ENCODE measurements around the gene LIM2. TPM values are rescaled to one million over a fixed set of nuclear protein-coding genes. Genes with fewer than 3 reads are reported as not detected.

Gene LIM2, protein sequence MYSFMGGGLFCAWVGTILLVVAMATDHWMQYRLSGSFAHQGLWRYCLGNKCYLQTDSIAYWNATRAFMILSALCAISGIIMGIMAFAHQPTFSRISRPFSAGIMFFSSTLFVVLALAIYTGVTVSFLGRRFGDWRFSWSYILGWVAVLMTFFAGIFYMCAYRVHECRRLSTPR
- not detected in 2 replicates for total RNA-seq (2022)
- not detected for Bru-seq, nascent RNA
- BruChase-seq, experiment 1, labeled RNA remaining after a 6-hour chase = not detected
- not detected for BruChase-seq, experiment 2, labeled RNA remaining after a 2-hour chase
- long read RNA-seq = 0 reads

DNA sequence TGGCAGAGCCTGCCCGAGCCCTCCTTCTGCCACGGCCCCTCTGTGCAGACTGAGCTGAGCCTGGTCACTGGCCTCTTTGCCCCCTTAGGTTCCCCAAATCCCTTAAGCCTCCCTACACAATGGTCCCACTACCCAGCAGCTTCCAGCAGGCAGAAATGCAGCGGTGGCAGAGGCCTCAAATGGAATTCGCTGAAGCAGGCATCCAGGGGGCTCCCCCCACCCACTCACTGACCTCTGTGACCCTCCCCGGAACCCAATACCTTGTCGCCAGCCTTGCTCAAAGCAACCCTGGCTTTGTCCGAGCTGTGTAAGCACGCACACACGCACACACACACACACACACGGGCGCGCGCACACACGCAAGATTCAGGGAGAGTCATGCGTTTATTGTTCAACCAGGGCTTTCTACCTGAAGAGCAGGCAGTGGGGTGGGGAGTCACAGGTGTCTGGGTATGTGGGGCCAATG lies at the start of gene LIM2:
TSS of gene LIM2 (minus strand) at position 51 of the 466 bp plus-strand sequence. CDS start 531 bp downstream, outside the sequence.
- no peak for DNase-seq
- Mint-ChIP-seq H3K9me3 (ENCODE audit: low read depth, unreplicated experiment) (no peaks in the 10 kb centered on the region), H3K4me1 (ENCODE audit: low read depth, unreplicated experiment) (no peaks in the 10 kb centered on the region), H3K36me3 (ENCODE audit: insufficient read depth, unreplicated experiment) (peaks cover 6% of the 10 kb centered on the region), H3K4me3 (ENCODE audit: low read depth, unreplicated experiment) (no peak within 1 kb of the TSS), H3K27me3 (ENCODE audit: unreplicated experiment) (peaks cover 17% of the 10 kb centered on the region), H3K27ac (ENCODE audit: unreplicated experiment) (no peak within 1 kb of the TSS)
- TF ChIP-seq, protein P1, sequence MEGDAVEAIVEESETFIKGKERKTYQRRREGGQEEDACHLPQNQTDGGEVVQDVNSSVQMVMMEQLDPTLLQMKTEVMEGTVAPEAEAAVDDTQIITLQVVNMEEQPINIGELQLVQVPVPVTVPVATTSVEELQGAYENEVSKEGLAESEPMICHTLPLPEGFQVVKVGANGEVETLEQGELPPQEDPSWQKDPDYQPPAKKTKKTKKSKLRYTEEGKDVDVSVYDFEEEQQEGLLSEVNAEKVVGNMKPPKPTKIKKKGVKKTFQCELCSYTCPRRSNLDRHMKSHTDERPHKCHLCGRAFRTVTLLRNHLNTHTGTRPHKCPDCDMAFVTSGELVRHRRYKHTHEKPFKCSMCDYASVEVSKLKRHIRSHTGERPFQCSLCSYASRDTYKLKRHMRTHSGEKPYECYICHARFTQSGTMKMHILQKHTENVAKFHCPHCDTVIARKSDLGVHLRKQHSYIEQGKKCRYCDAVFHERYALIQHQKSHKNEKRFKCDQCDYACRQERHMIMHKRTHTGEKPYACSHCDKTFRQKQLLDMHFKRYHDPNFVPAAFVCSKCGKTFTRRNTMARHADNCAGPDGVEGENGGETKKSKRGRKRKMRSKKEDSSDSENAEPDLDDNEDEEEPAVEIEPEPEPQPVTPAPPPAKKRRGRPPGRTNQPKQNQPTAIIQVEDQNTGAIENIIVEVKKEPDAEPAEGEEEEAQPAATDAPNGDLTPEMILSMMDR (IDR thresholded peaks at IDR 0.05; ENCODE audit: unreplicated experiment) = no peak
- CTCF ChIA-PET = interaction anchor here (0.9 kb wide), 1 partner anchor 21 kb away, joined by 3 read pairs; no protein-coding TSS in a partner anchor
- intact Hi-C loops (cut with micrococcal nuclease; ENCODE audit: unreplicated experiment) = no loop called here
- no TSS peak for BruUV-seq (replicated peaks)

DNA sequence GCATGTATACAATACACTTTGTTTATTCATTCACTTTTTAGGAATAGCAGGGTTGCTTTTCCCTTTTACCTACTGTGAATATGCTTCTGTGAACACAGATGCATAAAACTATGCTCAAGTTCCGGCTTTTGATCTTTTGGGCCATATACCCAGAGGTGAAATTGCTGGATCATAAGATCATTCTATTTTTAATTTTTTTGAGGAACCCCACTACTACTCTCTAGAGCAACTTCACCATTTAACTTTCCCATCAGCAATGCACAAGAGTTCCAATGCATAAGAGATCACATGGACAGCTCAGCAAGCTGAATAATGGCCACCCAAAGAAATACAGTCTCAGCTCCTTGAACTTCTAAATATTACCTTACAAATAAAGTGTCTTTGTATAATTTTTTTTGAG lies 46.7 kb upstream of the LIM2 start:
- Mint-ChIP-seq H3K4me3 (ENCODE audit: low read depth, unreplicated experiment) (no peak overlapping the region), H3K4me1 (ENCODE audit: low read depth, unreplicated experiment) (no peaks in the 10 kb centered on the region), H3K36me3 (ENCODE audit: insufficient read depth, unreplicated experiment) (no peaks in the 10 kb centered on the region), H3K27me3 (ENCODE audit: unreplicated experiment) (peaks cover 86% of the 10 kb centered on the region), H3K27ac (ENCODE audit: unreplicated experiment) (no peak overlapping the region), H3K9me3 (ENCODE audit: low read depth, unreplicated experiment) (no peaks in the 10 kb centered on the region)
- TF ChIP-seq, protein P1 (IDR thresholded peaks at IDR 0.05; ENCODE audit: unreplicated experiment) = no peak
- CTCF ChIA-PET = no interaction called here
- intact Hi-C loops (cut with micrococcal nuclease; ENCODE audit: unreplicated experiment) = no loop called here
- no TSS peak for BruUV-seq (replicated peaks)
- no peak for DNase-seq

DNA sequence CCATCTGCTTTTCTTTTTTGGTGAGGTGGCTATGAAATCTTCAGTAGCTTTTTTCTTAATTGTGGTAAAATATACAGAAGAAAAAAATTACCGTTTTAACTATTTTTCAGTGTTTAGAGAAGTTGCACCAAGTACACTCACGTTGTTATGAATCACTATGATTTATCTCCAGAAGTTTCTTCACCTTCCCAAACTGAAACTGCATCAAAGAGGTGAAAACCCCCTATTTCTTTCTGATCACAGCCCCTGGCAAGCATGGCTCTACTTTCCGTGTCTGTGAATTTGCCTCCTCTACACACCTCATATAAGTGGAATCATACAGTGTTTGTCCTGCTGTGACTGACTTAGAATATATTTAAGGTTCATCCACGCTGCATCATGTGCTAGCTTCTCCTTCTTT lies 45.3 kb upstream of the LIM2 start:
- peaks cover 86% of the 10 kb centered on the region for H3K27me3 Mint-ChIP-seq (ENCODE audit: unreplicated experiment)
- no TSS peak for BruUV-seq (replicated peaks)
- H3K27ac Mint-ChIP-seq (ENCODE audit: unreplicated experiment) = no peak overlapping the region
- intact Hi-C loops (cut with micrococcal nuclease; ENCODE audit: unreplicated experiment) = no loop called here
- H3K9me3 Mint-ChIP-seq (ENCODE audit: low read depth, unreplicated experiment) = no peaks in the 10 kb centered on the region
- no peaks in the 10 kb centered on the region for H3K36me3 Mint-ChIP-seq (ENCODE audit: insufficient read depth, unreplicated experiment)
- DNase-seq = no peak
- H3K4me3 Mint-ChIP-seq (ENCODE audit: low read depth, unreplicated experiment) = no peak overlapping the region
- H3K4me1 Mint-ChIP-seq (ENCODE audit: low read depth, unreplicated experiment) = no peaks in the 10 kb centered on the region
- CTCF ChIA-PET = interaction anchor here (0.6 to 0.9 kb wide), 4 partner anchors 15 to 332 kb away, joined by 4 to 6 read pairs (median 4); no protein-coding TSS in a partner anchor
- TF ChIP-seq, protein P1 (IDR thresholded peaks at IDR 0.05; ENCODE audit: unreplicated experiment) = no peak

DNA sequence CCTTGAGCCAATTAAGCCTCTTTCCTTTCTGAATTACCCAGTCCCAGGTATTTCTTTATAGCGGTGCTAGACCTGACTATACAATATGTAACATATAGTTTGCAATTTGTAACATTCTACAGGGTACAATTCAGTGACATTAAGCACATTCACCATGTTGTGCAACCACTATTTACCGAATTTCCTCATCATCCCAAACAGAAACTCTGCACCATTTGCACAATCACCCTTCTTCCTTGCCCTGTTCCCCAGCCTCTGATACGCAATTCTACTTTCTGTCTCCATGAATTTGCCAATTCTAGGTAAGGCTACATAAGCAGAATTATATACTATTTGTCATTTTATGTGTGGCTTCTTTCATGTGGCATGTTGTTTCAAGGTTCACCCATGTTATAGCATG lies 43.4 kb upstream of the LIM2 start:
- no peaks in the 10 kb centered on the region for H3K4me1 Mint-ChIP-seq (ENCODE audit: low read depth, unreplicated experiment)
- H3K27me3 Mint-ChIP-seq (ENCODE audit: unreplicated experiment) = peaks cover 85% of the 10 kb centered on the region
- CTCF ChIA-PET = no interaction called here
- DNase-seq = no peak
- no TSS peak for BruUV-seq (replicated peaks)
- no peaks in the 10 kb centered on the region for H3K9me3 Mint-ChIP-seq (ENCODE audit: low read depth, unreplicated experiment)
- intact Hi-C loops (cut with micrococcal nuclease; ENCODE audit: unreplicated experiment) = no loop called here
- H3K27ac Mint-ChIP-seq (ENCODE audit: unreplicated experiment) = no peak overlapping the region
- H3K4me3 Mint-ChIP-seq (ENCODE audit: low read depth, unreplicated experiment) = no peak overlapping the region
- TF ChIP-seq, protein P1 (IDR thresholded peaks at IDR 0.05; ENCODE audit: unreplicated experiment) = no peak
- no peaks in the 10 kb centered on the region for H3K36me3 Mint-ChIP-seq (ENCODE audit: insufficient read depth, unreplicated experiment)

Measured in Calu3 (cell line).